Measurements from ENCODE around the gene C2CD4D. TPM values are rescaled to one million over a fixed set of nuclear protein-coding genes. Genes with fewer than 3 reads are reported as not detected.

Gene C2CD4D
- not detected in 2 replicates for total RNA-seq

GRCh38 chr1:151839457-151840403, at the start of gene C2CD4D:
C2CD4D (minus strand) TSS chr1:151839820; CDS start chr1:151838989, 831 bp downstream.

GRCh38 chr1:151853411-151853943, 13.9 kb upstream of the C2CD4D start, which contains the start of gene THEM5:
THEM5 (minus strand) TSS chr1:151853712; CDS start chr1:151853565, 147 bp downstream.

GRCh38 chr1:151831605-151832004, 8.0 kb downstream of the C2CD4D start, which contains the start of gene RORC:
RORC (minus strand) TSS chr1:151831802; CDS start chr1:151831764, 38 bp downstream.

GRCh38 chr1:151805066-151805820, 34.4 kb downstream of the C2CD4D start, which contains the start of gene LINGO4:
LINGO4 (minus strand) TSS chr1:151805419; CDS start chr1:151802704, 2,715 bp downstream.

GRCh38 chr1:151790071-151790939, 49.3 kb downstream of the C2CD4D start, which contains the start of gene TDRKH:
TDRKH (minus strand) TSS chr1:151790500; CDS start chr1:151783022, 7,478 bp downstream.

Other genes starting within 250 kb of the C2CD4D start
- gene SNX27, start 227.8 kb downstream of the C2CD4D start, total RNA-seq: 9.9 and 28.6 TPM in 2 replicates
- gene CELF3, start 123.0 kb downstream of the C2CD4D start, total RNA-seq: not detected in 2 replicates
- not detected in 2 replicates for gene RIIAD1, start 118.3 kb downstream of the C2CD4D start, total RNA-seq
- gene MRPL9, start 76.3 kb downstream of the C2CD4D start, total RNA-seq: 84.4 and 102 TPM in 2 replicates
- 3.2 and 6.4 TPM in 2 replicates for gene TDRKH, start 49.3 kb downstream of the C2CD4D start, total RNA-seq
- gene LINGO4, start 34.4 kb downstream of the C2CD4D start, total RNA-seq: not detected in 2 replicates
- not detected in 2 replicates for gene RORC, start 8.0 kb downstream of the C2CD4D start, total RNA-seq
- not detected in 2 replicates for gene THEM5, start 13.9 kb upstream of the C2CD4D start, total RNA-seq
- 5.4 and 5.5 TPM in 2 replicates for gene THEM4, start 69.7 kb upstream of the C2CD4D start, total RNA-seq
- gene S100A10, start 154.0 kb upstream of the C2CD4D start, total RNA-seq: 122 and 213 TPM in 2 replicates
- gene S100A11, start 197.2 kb upstream of the C2CD4D start, total RNA-seq: 16.2 and 19.0 TPM in 2 replicates
- not detected in 2 replicates for gene TCHHL1, start 249.2 kb upstream of the C2CD4D start, total RNA-seq

Measured in bladder microvascular endothelial cell (primary cell).